IPS-18c (cell line): ENCODE data around the gene MGAT4B.
"Not testable (repeated sequence)": the region's sequence is repeated elsewhere in the genome, so short reads cannot be mapped to it uniquely, and the experiment has no call there.

Experiments
- H3K4me3 ChIP-seq: 2 replicates; pipeline ENCODE4 v1.7.0; 2013; ENCODE audit warnings: low read depth, mild to moderate bottlenecking, low read length, moderate library complexity; ENCODE audit not compliant: insufficient read depth
- H3K9me3 ChIP-seq: one replicate; pipeline ENCODE4 v1.6.1; 2013; ENCODE audit warnings: mild to moderate bottlenecking, low read length, moderate library complexity; ENCODE audit not compliant: control insufficient read depth, insufficient read depth

Gene MGAT4B

DNA sequence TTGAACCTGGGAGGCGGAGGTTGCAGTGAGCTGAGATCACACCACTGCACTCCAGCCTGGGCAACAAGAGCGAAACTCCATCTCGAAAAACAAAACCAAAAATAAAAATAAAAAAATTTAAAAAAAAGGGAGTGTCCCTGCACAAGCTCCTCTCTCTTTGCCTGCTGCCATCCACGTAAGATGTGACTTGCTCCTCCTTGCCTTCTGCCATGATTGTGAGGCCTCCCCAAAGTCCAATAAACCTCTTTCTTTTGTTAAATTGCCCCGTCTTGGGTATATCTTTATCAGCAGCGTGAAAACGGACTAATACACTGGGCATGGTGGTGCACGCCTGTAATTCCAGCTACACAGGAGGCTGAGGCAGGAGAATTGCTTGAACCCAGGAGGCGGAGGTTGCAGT, 17.4 kb downstream of the MGAT4B start:
- H3K4me3 ChIP-seq, result not testable (repeated sequence)

DNA sequence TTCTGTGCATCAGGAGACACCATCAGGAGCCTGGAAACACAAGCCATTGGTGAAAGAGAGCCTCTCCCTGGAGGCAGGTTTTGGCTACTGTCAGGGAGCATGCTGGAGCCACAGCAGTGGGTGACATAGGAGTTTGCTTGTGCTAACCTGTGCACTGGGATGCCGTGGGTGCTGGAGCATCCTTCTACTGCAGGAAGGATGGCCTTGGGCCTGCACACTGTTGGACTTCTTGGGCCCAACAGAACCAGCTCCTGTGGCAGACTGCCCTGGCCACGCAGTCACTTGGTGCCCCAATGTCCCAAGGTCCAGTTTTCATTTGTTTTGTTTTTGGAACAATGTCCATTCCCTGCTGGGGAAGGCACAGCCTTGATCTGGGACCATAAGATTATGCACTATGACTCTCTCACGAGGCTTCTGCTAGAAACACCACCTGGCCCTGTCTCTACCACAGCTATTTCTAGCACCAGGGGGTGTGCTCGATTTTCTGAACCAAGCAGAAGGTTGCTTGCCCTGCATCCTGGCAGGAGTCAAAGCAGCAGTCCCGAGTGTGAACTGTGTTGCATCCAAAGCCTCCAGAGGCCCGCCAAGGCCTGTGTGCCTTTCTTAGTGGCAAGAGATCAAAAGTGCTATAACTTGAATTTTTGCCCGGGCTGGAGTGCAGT, 18.3 kb downstream of the MGAT4B start:
- Histone ChIP-seq H3K4me3 (no peak overlapping the region), H3K9me3 (no peaks in the 10 kb centered on the region)

More for the DNA sequence above, 17.4 kb downstream of the MGAT4B start:
- H3K9me3 ChIP-seq, result not testable (repeated sequence)

DNA sequence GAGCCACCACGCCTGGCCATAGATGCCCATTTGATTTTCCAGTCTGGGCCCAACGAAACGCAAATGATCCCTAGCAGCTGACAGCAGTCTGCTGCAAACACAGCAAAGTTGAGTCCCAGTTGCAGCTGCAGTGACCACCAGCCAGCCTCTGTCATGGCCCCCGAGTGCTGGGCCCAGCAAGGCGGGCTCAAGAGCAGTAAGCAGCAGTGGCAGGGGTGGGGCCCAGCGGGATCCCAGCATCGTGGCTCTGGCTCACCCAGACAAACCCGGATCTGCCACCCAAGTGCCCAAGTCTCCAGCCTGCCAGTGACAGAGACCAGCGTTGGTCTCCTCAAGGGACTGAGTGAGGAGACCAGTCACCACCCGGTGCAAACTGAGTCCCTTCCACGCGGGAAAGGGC, 19.8 kb downstream of the MGAT4B start:
- H3K4me3 ChIP-seq, result no peak overlapping the region
- H3K9me3 ChIP-seq, result no peaks in the 10 kb centered on the region

DNA sequence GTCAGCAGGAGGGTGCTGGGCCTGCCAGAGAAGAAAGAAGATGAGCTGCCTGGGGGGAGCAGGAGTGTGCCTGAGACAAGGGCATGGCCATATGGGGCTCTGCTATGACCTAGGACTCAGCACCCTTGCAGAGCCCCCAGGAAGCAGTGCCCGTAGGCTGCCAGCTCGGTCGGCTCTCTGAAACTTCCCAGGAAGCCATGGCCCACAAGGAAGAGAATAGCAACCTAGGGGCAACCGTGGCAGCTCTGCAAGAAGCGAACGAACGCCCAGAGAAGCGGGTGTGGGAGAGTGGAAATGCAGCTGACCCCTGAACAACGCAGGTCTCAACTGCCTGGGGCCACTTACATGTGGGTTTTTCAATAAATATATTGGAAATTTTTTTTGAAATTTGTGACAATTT, 23.5 kb downstream of the MGAT4B start:
- H3K4me3 ChIP-seq, result no peak overlapping the region
- H3K9me3 ChIP-seq, result no peaks in the 10 kb centered on the region

DNA sequence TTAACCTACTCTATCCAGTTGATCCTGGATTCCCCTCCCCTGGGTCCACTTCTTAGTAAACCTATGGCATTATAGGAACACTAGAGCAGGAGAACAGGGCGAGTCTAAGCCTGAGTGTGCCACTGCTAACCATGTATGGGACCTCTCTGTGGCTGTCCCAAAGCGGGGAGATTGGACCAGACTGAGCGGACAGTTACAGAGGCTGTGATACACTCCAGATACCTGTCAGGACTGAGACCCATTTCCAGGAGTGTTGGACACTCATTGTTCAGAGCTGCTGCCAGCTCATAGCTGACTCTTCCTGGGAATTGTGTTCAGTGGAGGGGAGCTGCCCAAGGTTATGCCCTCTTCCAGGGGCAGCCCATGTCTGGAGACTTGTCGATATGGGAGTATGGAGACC, 24.8 kb downstream of the MGAT4B start:
- no peaks in the 10 kb centered on the region for H3K9me3 ChIP-seq
- no peak overlapping the region for H3K4me3 ChIP-seq

DNA sequence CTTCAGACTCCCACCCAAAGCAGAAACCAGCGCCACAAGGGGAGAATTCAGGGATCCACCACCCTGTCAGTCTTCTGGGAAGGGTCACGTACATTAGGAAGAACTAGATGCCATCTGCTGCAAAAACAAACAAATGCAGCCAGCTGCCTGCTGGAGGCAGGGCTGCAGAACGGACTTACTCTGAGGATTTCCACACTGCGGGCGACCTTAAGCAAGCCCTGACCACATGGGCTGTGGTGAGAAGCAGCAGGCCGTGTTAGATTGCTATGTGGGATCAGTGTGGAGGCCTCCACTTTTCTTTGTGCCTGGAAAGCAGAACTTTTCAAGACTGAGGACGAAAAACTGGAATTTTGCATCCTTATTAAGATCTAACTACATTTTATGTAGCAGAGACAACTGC, 26.3 kb downstream of the MGAT4B start:
- H3K9me3 ChIP-seq, result no peaks in the 10 kb centered on the region
- no peak overlapping the region for H3K4me3 ChIP-seq

DNA sequence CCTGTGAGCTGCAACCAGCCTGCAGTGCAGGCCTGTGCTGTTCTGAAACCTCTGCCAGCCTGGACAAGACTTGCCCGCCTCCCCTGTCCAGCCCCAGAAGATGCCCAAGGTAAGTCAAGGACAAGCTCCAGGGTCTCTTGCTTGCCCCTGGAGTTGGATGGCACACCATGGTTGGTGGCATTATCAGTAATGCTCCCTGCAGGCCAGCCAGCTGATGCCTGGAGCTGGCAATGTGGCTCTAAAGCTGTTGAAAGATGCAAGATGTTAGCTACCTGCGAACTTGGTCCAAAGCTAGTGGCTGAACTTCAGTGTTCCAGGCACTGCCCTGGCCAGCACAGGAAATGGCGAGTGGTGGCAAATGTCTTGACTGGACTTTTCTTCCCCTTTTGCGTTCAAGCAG, 26.8 kb downstream of the MGAT4B start:
- Histone ChIP-seq H3K9me3 (no peaks in the 10 kb centered on the region), H3K4me3 (no peak overlapping the region)

DNA sequence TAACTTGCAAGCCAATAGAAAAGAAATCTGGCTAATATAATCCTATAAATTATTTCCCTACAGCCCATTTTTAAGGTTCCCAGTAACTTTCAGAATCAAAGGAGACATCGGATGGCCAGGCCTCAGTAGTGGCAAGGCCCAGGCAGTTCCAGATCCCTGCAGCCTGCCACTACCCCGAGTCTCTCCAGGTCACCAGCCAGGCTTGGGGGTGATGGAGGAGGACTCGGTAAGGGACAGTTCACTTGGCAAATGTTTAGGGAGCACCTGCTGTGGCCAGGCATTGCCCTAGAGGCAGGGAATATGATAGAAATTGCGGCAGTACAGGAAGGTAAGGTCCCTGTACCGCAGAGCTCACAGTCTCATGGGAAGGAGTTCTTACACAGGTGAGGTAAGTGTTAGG, 28.1 kb downstream of the MGAT4B start:
- Histone ChIP-seq H3K4me3 (no peak overlapping the region), H3K9me3 (no peaks in the 10 kb centered on the region)

DNA sequence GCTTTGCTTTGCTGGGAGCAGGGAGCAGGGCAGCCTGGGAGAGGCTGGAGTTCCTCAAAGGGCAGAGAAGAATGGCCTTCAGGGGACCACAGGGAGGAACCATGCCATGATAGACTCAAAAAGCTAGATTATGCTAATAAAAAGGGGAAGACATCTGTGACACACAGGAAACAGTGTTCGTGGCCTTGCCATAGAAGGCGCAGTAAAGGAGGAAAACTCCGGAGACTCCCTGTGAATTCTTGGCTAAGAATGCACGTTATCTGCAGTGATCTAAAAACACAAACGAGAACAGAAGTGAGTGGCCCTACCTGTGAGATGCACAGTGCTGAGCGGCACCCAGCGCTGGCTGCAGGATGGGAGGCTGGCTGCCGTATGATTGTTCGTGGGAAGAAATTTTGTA, 28.8 kb downstream of the MGAT4B start:
- H3K9me3 ChIP-seq, result no peaks in the 10 kb centered on the region
- no peak overlapping the region for H3K4me3 ChIP-seq

DNA sequence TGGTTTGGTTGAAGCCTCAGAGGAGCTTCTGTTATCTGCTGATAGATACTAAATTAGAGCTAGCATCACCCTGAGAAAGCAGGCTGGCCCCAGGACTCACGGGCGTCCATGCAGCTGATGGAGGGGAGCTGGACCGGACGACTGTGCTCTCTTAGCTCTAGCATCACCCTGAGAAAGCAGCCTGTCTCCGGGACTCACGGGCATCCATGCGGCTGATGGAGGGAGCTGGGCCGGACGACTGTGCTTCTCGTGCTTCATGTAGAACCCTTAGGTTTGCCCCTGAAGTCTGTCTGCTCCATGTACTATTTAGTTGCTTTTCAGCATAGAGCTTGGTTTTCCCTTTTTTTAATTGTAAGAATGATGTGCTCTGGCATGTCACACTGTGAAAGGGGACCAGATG, 29.2 kb downstream of the MGAT4B start:
- no peaks in the 10 kb centered on the region for H3K9me3 ChIP-seq
- H3K4me3 ChIP-seq, result no peak overlapping the region

DNA sequence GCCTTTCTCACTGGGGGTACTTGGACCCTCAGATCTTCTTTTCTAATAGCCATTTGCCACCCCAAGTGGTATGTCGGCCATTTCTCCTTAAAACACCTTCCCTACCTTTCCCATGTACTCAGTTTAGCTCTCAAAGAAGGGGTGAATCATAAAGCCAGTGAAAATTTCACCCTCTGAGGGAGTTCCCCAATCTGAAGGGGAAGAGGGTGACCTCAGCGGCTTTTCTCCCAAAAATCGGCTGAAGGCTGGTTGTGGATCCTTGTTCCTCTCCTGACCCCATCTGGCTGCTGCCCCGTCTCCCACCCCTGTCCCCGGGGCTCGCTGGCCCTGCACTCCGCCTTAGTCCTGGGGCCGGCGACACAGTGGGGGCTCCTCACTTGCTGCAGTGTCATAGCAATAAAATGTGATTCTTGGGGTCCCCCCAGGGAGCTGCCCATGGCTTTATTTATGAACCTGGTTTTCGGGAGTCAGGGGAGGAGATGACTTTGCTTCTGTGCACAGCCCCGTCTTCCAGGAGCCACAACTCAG, 30.2 kb downstream of the MGAT4B start:
- Histone ChIP-seq H3K9me3 (no peaks in the 10 kb centered on the region), H3K4me3 (no peak overlapping the region)

DNA sequence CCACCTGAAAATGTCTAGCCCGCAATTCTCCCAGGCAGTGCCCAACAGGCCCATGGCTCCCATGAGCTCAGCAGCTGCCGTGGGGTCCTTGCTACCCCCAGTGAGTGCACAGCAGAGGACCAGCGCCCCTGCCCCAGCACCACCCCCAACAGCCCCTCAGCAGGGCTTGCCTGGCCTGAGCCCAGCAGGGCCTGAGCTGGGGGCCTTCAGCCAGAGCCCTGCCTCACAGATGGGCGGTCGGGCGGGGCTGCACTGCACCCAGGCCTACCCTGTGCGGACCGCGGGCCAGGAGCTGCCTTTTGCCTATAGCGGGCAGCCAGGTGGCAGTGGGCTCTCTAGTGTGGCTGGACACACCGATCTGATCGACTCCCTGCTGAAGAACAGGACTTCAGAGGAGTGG, 32.2 kb downstream of the MGAT4B start:
- H3K4me3 ChIP-seq, result no peak overlapping the region
- no peaks in the 10 kb centered on the region for H3K9me3 ChIP-seq

DNA sequence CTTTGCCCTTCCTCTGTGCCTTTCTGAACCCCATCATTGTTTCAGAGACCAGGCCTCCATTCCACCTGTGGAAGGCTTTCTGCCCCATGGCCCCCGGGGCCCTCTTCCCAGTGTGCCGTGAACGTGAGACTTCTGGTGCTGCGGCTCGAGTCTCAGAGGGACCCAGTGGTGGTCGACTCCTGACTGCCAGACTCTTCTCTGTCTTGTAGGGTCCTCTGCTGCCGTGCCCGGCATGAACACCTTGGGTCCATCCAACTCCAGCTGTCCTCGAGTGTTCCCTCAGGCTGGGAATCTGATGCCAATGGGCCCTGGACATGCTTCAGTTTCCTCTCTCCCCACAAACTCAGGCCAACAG, 33.0 kb downstream of the MGAT4B start:
- Histone ChIP-seq H3K4me3 (no peak overlapping the region), H3K9me3 (no peaks in the 10 kb centered on the region)

DNA sequence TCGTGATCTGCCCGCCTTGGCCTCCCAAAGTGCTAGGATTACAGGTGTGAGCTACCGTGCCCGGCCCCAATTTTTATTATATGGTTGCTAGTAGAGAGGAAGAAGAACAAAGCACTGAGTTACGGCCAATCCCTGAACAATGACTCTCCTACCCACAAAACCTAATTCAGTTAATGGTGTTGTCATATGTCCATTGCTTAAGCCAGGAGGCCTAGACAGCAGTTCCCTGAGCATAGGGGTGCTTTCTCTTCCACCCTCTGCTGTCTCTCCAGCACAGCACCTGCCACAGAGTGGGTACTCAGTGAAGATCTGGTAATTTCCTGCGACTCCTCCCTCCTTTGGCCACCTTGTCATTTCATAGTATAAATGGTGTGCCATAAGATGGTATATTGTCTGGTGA, 34.3 kb downstream of the MGAT4B start:
- Histone ChIP-seq H3K4me3 (no peak overlapping the region), H3K9me3 (no peaks in the 10 kb centered on the region)

DNA sequence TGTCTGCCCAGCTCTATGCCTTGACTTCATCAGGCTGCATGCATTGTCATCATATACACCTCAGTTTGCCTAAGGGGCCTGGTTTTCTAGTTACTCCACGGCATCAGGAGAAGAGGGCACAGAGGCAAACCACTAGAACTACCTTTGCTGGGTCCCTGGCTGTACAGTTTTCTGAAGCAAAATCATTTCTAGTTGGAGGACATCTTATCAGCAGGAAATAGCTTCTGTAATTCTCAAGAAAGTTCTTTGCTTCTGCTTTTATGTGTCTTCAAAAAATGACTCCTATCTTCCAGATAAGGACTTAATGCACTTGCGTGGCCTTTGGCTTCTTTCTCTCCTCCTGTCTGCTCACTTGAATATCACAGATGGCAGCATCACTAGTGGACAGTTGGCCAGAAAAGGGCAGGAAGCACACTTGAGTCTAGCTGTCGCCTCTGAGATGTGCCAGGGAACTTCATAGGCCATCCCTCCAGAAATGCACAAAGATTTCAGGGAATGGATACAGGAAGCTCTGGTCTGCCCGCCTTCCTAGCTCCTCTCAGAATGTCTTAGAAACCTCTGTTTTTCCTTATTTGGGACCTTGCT, 35.3 kb downstream of the MGAT4B start:
- Histone ChIP-seq H3K9me3 (no peaks in the 10 kb centered on the region), H3K4me3 (no peak overlapping the region)

DNA sequence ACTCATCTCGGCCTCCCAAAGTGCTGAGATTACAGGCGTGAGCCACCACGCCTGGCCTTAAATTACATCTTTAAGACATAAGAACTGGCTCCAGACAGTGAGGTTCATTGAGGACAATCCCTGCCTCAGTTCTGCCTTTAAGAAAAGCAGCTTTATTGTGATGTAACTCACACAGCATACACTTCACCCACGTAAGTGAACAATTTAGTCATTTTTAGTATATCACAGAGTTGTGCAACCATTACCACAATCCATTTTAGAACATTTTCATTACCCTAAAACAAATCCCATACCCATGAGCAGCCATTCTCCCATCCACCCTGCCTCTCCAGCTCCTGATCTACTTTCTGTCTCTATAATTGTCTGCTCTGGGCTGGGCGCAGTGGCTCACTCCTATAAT, 36.9 kb downstream of the MGAT4B start:
- no peaks in the 10 kb centered on the region for H3K9me3 ChIP-seq
- H3K4me3 ChIP-seq, result no peak overlapping the region

DNA sequence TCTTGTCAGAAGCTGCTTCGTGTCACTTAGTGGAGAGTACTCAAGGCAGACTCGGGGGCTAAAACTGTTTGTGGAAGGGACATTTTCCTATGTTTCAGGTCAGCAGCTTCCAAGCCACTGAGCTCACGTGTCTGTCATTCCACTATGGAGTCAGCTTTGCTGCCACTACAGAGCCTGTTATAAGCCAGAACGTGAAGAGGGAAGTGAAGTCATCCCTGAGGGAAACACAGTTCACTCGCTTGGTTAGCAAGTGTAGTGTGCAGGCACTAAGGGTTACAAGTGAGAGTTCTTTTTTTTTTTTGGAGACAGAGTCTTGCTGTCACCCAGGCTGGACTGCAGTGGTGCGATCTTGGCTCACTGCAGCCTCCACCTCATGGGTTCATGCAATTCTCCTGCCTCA, 37.4 kb downstream of the MGAT4B start:
- no peak overlapping the region for H3K4me3 ChIP-seq
- H3K9me3 ChIP-seq, result no peaks in the 10 kb centered on the region

DNA sequence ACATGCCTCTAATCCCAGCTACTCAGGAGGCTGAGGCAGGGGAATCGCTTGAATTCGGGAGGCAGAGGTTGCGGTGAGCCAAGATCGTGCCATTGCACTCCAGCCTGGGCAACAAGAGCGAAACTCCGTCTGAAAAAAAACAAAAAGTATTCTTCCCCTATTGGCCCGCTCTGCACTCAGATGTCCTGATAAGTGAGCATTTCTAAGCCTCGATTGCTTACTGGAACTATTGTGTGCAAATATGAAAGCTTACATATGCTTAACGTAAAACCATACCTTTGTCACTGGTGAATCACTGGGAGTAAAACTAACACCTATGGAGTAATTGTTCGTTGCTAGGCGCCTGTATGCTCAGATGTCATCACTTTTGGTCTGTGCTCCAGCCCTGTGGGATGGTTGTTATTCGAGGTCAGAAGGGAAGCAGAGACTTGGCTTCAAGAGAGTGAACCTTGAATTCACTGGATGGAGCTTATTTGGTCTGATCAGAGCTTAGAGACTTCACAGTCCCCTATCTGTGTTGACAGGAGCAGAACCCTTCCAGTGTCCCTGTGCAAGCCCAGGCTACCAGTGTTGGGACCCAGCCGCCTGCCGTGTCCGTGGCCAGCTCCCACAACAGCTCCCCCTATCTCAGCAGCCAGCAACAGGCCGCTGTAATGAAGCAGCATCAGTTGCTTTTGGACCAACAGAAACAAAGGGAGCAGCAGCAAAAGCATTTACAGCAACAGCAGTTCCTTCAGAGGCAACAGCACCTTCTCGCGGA, 38.2 kb downstream of the MGAT4B start:
- Histone ChIP-seq H3K9me3 (no peaks in the 10 kb centered on the region), H3K4me3 (no peak overlapping the region)
